GM12875 (cell line): ENCODE measurements around the gene CDH4.
A peak's percentile ranks its signal among the peaks of the same experiment; 100 is the strongest.
"Not testable (repeated sequence)": the region's sequence is repeated elsewhere in the genome, so short reads cannot be mapped to it uniquely, and the experiment has no call there.

Source experiments
- H3K4me3 ChIP-seq: one replicate; pipeline ENCODE4 v1.5.1; 2011; ENCODE audit warnings: low read depth, low read length, control low read depth
- TF ChIP-seq, protein P1 (sequence below): IDR thresholded peaks from 2 replicates; pipeline ENCODE4 v1.5.1; 2011; ENCODE audit warnings: low read depth, mild to moderate bottlenecking, control low read depth, inconsistent platforms, low read length, moderate library complexity, borderline replicate concordance; ENCODE audit not compliant: insufficient read depth

CDH4 gene

DNA sequence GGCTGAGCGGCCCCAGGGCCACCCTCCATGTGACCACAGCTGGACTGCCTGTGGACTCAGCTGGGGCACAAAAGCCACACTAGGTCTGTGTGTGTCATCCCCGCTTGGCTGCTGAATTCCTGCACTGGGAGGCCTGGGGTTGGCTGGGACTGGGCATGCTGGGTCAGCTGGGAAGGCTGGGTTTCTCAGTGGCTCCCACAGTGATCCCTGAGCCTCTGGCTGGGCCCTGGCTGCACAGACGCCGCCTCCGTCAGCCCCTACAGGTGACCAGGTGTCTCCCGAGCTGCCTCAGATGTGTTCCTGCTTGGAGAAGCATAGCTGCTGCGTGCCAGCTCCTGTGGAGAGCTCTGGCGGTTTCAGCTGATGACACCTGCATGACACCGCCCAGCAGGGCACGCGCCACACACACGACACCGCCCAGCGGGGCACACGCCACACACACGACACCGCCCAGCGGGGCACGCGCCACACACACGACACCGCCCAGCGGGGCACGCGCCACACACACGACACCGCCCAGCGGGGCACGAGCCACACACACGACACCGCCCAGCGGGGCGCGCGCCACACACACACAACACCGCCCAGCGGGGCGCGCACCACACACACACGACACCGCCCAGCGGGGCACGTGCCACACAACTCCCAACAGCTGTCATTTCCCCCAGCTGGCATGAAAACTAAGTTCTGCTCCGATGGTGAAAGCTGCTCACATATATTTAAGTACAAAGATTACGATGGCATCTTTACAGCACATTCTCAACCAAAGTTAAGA is 724.8 kb downstream of the CDH4 start:
- TF ChIP-seq, protein P1, sequence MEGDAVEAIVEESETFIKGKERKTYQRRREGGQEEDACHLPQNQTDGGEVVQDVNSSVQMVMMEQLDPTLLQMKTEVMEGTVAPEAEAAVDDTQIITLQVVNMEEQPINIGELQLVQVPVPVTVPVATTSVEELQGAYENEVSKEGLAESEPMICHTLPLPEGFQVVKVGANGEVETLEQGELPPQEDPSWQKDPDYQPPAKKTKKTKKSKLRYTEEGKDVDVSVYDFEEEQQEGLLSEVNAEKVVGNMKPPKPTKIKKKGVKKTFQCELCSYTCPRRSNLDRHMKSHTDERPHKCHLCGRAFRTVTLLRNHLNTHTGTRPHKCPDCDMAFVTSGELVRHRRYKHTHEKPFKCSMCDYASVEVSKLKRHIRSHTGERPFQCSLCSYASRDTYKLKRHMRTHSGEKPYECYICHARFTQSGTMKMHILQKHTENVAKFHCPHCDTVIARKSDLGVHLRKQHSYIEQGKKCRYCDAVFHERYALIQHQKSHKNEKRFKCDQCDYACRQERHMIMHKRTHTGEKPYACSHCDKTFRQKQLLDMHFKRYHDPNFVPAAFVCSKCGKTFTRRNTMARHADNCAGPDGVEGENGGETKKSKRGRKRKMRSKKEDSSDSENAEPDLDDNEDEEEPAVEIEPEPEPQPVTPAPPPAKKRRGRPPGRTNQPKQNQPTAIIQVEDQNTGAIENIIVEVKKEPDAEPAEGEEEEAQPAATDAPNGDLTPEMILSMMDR = no peak
- H3K4me3 ChIP-seq = no peak overlapping the region

DNA sequence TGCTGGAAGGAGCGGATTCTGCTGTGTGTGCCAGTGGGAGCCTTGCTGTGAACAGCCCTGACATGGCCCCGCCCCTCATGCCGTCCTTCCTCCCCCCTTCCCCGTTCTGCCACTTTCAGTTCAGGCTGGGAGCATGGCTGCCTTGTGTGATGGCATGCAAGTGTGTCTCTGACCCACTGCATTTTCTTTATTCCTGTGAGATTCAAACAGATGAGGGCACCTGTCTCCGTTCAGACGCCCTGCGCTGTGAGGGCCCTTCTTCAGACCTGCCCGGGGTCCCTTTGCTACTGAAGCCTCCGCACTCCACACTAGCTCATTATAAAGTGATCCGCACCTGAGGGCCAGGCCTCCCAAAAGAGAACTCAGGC is 725.3 kb downstream of the CDH4 start:
- no peak overlapping the region for H3K4me3 ChIP-seq
- TF ChIP-seq, protein P1 = no peak

DNA sequence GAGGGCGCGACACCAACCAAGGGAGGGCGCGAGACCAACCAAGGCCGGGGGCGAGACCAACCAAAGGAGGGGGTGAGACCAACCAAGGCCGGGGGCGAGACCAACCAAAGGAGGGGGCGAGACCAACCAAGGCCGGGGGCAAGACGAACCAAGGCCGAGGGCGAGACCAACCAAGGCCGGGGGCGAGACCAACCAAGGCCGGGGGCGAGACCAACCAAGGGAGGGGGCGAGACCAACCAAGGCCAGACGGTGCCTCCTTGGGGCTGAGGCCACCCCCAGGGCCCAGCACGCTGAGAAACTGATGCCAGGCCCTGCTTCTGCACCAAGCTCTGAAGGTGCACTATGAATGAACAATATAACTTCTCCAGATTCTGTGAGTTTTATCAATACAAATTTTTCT is 726.4 kb downstream of the CDH4 start:
- TF ChIP-seq, protein P1 = no peak
- H3K4me3 ChIP-seq = no peak overlapping the region

DNA sequence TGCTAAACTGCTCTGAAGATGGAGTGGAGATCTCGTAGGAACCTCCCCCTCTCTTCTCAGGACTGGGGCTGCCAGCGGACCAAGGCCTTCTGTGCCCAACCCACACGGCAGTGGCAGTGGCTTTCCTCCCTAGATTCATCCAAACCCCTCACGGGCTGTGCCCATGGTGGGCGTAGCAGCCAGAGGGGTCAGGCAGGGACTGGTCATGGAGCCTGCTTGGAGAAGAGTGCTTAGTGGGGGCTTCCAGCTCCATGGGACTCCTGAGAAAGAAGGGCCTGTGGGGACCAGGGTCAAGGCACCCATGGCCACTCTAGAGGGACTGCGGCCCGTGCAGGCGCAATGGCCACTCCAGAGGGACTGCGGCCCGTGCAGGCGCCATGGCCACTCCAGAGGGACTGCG is 727.0 kb downstream of the CDH4 start:
- H3K4me3 ChIP-seq = no peak overlapping the region
- TF ChIP-seq, protein P1 = no peak

DNA sequence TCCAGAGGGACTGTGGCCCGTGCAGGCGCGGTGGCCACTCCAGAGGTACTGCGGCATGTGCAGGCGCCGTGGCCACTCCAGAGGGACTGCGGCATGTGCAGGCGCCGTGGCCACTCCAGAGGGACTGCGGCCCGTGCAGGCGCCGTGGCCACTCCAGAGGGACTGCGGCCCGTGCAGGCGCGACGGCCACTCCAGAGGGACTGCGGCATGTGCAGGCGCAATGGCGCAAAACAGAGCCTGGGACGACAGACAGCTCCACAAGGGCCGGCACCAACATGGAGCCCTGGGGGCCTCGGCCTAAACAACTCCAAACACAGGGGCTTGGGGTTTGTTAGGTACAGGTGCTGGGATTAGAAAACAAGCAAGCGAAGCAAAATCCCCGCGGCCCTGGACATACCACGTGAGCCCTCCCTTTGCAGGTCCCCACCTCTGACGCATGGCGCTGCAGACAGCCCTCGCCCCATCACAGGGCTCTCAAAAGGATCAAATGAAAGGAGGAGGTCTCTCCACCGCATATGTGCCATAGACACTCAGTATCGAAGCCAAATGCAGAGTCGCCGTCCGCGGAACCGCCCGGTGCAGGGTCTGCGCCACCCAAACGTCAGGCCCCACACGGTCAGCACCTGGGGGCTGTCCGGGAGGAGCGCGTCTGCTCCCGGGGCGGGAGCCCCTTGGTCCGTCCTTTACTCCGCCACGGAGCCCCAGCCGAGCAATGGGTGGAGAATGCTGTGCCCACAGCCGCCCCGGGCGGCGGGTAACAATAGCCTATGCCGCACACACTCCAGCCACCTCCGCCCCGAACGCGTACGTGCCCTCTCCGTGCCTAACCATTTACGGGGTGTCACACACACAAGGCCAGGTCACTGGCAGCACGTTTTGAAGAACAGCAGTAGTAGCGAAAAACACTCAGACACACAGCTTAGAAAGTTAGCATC is 727.9 kb downstream of the CDH4 start:
- H3K4me3 ChIP-seq = no peak overlapping the region
- TF ChIP-seq, protein P1 = no peak

DNA sequence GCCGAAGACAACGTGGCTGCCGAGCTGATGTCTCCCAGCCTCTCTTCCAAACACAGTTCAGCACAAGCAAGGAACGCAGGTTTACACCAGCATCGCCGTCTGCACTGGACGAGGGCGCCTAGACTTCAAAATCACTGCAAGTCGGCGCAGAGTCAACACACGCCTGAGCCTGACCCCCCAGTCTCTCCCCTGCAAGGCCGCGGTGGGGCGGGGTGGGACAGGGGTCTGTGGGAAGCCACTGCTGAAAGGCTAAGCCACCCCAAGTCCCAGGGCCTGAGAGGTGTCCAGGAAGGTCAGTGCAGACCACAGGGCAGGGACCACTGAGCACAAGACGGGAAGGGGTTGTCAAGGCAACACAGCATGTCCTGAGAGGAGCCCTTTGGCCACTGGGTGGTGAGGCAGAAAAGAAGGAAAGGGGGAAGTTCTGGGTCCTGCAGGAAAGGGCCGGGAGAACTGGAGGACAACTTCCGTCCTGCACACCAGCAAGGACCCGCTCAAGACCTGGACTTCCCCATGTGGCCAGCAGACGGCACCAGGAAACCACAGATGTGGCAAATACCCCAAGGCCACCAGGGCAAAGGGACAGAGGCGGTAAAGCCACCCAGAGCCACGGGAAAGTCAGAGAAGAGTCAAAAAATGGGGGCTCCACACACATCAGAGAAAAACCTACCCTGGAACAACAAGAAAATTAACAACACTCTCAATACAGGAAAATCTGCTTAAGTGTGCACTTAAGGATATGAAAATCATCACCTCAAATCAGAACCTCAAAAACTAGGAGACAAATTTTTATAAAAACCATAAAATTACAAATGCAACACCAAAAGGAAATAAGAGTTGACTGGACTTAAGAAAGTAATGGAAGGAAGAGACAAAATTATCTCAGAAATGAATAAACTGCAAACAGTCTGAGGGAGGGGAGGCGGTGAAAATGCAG is 728.9 kb downstream of the CDH4 start:
- no peak overlapping the region for H3K4me3 ChIP-seq
- TF ChIP-seq, protein P1 = peak; percentile 40; the same call in 1 of the 2 replicates

DNA sequence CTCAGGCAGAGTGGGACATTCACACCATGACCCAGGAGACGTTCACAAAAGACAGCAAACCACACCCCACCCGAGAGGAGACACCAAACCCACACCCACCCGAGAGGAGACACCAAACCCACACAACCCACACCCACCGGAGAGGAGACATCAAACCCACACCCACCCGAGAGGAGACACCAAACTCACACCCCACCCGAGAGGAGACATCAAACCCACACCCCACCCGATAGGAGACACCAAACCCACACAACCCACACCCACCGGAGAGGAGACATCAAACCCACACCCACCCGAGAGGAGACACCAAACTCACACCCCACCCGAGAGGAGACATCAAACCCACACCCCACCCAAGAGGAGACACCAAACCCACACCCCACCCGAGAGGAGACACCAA is 729.6 kb downstream of the CDH4 start:
- H3K4me3 ChIP-seq = not testable (repeated sequence)
